ENCODE results near the gene ELOVL3. TPM values are rescaled to one million over a fixed set of nuclear protein-coding genes. Genes with fewer than 3 reads are reported as not detected.
A peak's percentile ranks its signal among the peaks of the same experiment; 100 is the strongest.

The ELOVL3 gene
- total and polyA plus RNA-seq, 9 of the 15 experiments (the other 6 are each of a cell fraction or from before 2014, with no cell fraction given): 0.32 to 3.3 (median 0.87) TPM

DNA sequence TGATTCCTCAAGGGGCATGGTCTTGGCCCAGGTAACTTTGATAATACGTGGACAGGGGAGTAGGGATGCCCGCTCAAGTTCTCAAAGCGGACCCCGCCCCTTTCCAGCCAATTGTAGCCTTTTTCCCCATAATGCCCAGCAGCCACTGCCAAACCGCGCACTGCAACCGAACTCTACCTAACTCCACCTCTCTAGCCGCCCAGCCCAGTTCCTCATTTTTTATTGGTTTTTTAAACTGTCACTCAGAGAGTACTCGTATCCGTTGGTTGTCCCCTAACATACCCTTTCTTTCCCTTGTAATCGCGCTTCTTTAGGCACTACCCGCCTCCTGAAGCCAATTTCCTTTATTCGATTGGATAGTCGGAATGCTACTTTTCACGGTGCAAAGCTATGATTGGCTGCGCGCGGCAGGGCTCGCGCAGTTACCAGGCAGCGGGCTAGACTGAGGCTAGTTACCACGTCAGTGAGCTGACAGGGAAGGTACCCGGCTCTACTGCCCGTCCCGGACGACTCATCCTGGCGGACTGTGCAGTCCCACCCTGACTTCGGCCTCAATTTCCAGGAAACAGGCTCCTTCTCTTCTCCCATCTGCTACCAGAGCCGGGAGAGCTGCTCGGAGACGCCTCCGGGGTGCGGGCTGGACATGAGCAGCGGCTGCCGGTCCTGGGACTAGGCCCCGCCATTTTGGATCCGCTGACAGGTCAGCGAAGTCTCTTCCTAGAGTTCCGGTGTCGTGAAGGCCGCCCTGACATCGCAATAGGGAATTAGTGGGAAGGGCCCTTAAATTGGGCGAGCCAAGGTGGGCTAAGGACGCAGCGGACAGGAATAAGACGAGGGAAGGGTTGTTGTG lies 19.2 kb downstream of the ELOVL3 start, which contains the start of gene GBF1 (continued):
- TF ChIP-seq, protein P1, sequence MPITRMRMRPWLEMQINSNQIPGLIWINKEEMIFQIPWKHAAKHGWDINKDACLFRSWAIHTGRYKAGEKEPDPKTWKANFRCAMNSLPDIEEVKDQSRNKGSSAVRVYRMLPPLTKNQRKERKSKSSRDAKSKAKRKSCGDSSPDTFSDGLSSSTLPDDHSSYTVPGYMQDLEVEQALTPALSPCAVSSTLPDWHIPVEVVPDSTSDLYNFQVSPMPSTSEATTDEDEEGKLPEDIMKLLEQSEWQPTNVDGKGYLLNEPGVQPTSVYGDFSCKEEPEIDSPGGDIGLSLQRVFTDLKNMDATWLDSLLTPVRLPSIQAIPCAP (CRISPR knock-in tag; IDR thresholded peaks at IDR 0.05; ENCODE audit: borderline replicate concordance): no peak
- TF ChIP-seq RFX1 (IDR thresholded peaks at IDR 0.05): peak; percentile 87
- TF ChIP-seq TOE1 (IDR thresholded peaks at IDR 0.05; ENCODE audit: borderline replicate concordance): no peak
- no peak for TF ChIP-seq TOE1 (CRISPR knock-in tag; IDR thresholded peaks at IDR 0.05; ENCODE audit: borderline replicate concordance, low read depth)
- TF ChIP-seq TRIM28 (IDR thresholded peaks at IDR 0.05): 0 out of 2 replicates have a peak, but pooled peaks have one; percentile 19
- peak; percentile 31; the same call in 1 of the 2 replicates for TF ChIP-seq HCFC1 (IDR thresholded peaks at IDR 0.05; ENCODE audit: low read depth, low read length)
- peak; percentile 91 for TF ChIP-seq KDM5B (IDR thresholded peaks at IDR 0.05; ENCODE audit: insufficient replicate concordance, low read depth, low read length)
- TF ChIP-seq TBP (optimal IDR thresholded peaks at IDR 0.05; ENCODE audit: low read depth, low read length): peak; percentile 95
- TF ChIP-seq FOXK1 (CRISPR knock-in tag; IDR thresholded peaks at IDR 0.05; ENCODE audit: borderline replicate concordance): no peak
- TF ChIP-seq, protein P2, sequence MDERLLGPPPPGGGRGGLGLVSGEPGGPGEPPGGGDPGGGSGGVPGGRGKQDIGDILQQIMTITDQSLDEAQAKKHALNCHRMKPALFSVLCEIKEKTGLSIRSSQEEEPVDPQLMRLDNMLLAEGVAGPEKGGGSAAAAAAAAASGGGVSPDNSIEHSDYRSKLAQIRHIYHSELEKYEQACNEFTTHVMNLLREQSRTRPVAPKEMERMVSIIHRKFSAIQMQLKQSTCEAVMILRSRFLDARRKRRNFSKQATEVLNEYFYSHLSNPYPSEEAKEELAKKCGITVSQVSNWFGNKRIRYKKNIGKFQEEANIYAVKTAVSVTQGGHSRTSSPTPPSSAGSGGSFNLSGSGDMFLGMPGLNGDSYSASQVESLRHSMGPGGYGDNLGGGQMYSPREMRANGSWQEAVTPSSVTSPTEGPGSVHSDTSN (CRISPR knock-in tag; IDR thresholded peaks at IDR 0.05; ENCODE audit: low read depth): peak; percentile 70
- TF ChIP-seq, protein P2 (tag; conservative IDR thresholded peaks at IDR 0.05; ENCODE audit: low read depth): peak; percentile 99
- TF ChIP-seq, protein P3, sequence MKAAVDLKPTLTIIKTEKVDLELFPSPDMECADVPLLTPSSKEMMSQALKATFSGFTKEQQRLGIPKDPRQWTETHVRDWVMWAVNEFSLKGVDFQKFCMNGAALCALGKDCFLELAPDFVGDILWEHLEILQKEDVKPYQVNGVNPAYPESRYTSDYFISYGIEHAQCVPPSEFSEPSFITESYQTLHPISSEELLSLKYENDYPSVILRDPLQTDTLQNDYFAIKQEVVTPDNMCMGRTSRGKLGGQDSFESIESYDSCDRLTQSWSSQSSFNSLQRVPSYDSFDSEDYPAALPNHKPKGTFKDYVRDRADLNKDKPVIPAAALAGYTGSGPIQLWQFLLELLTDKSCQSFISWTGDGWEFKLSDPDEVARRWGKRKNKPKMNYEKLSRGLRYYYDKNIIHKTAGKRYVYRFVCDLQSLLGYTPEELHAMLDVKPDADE (conservative IDR thresholded peaks at IDR 0.05; ENCODE audit: control insufficient read depth, low read depth, low read length): 0 out of 2 replicates have a peak, but pooled peaks have one; percentile 48
- TF ChIP-seq ZNF589 (CRISPR knock-in tag; IDR thresholded peaks at IDR 0.05; ENCODE audit: low read depth): no peak
- TF ChIP-seq HDAC1 (IDR thresholded peaks at IDR 0.05): peak in 1 of 2 experiments; percentile 90; a peak in 2 of 4 replicates

All from K562 (cell line).